HCT116 (cell line): ENCODE results near the gene KCTD17. TPM values are rescaled to one million over a fixed set of nuclear protein-coding genes. Genes with fewer than 3 reads are reported as not detected.
A peak's percentile ranks its signal among the peaks of the same experiment; 100 is the strongest.

Source experiments
- ATAC-seq: fragments of 200-7000 bp; cut with Tn5 transposase; 2 replicates; pipeline ENCODE4 v1.9.1; 2020; ENCODE audit warnings: mild to moderate bottlenecking, moderate library complexity
- BruUV-seq: library from RNA; stranded (reverse); fragments of 400-500 nt; replicated peaks from 2 replicates; lab custom pipeline; 2021; lab: Mats Ljungman, UMichigan
- CTCF ChIA-PET: fragments of 300-600 bp; sonication (Branson Sonifier 250); formaldehyde crosslinking; loops from one replicate; lab custom pipeline; 2021; ENCODE audit warnings: antibody characterized with exemption; lab: Charles Lee
- POLR2A ChIA-PET: fragments of 300-600, 350-600 bp; sonication (Branson Sonifier 250); formaldehyde crosslinking; loops from one replicate; lab custom pipeline; 2021; ENCODE audit warnings: antibody characterized with exemption; lab: Charles Lee
- RAD21 ChIA-PET, 2 experiments: fragments of 300-600 bp; sonication (Branson Sonifier 250); formaldehyde crosslinking; loops; one replicate each; lab custom pipeline; 2023; ENCODE audit warnings: low total read pairs in 2 of 2; ENCODE audit not compliant: uncharacterized antibody in 2 of 2, unreplicated experiment in 2 of 2, low non-redundant PET in 1 of 2; lab: Charles Lee
- DNase-seq: peaks from one replicate; pipeline ENCODE4 v3.0.0-alpha.2; 2010; ENCODE audit warnings: low read depth, low spot score
- H2AFZ ChIP-seq: fragments of 200-600 bp; shearing (Covaris generic), sonication (generic); 2 replicates; pipeline ENCODE4 v1.6.1; 2017; ENCODE audit warnings: low read depth, mixed run types, mixed read lengths, antibody characterized with exemption, low read length; ENCODE audit not compliant: poor library complexity, severe bottlenecking
- H3K27ac ChIP-seq: 2 replicates; pipeline ENCODE4 v1.5.1; 2012; ENCODE audit warnings: low read depth, low read length
- H3K27me3 ChIP-seq: fragments of 200-600 bp; sonication (generic); 2 replicates; pipeline ENCODE4 v1.6.1; 2016; ENCODE audit warnings: mixed run types, low read length, mixed read lengths; ENCODE audit not compliant: insufficient read depth
- H3K36me3 ChIP-seq, 2 experiments: fragments of 200-500 bp in 1 of 2; fragments of 200-600 bp in 1 of 2; sonication (Bioruptor generic) in 1 of 2; sonication (generic) in 1 of 2; 2 replicates each; pipeline versions ENCODE4 v1.5.1 to v1.6.1; 2014 to 2016; ENCODE audit warnings: low read length in 2 of 2, inconsistent platforms in 1 of 2, mixed read lengths in 1 of 2, mixed run types in 1 of 2; ENCODE audit not compliant: insufficient read depth in 2 of 2, control insufficient read depth in 1 of 2
- H3K4me1 ChIP-seq, 2 experiments: fragments of 200-600 bp in 1 of 2; sonication (generic) in 1 of 2; 2 replicates each; pipeline versions ENCODE4 v1.5.1 to v1.6.1; 2012 to 2017; ENCODE audit warnings: low read length in 2 of 2, inconsistent platforms in 1 of 2, mild to moderate bottlenecking in 1 of 2, mixed read lengths in 1 of 2, mixed run types in 1 of 2, moderate library complexity in 1 of 2; ENCODE audit not compliant: insufficient read depth in 2 of 2, control insufficient read depth in 1 of 2
- H3K4me2 ChIP-seq: fragments of 200-600 bp; sonication (generic); 2 replicates; pipeline ENCODE4 v1.6.1; 2017; ENCODE audit warnings: mixed run types, low read length, mixed read lengths
- H3K4me3 ChIP-seq, 2 experiments: fragments of 200-600 bp in 1 of 2; sonication (generic) in 1 of 2; replicated peaks in 1 of 2; 2 replicates each; pipeline ENCODE4 v1.5.1; 2011 to 2016; ENCODE audit warnings: low read length in 2 of 2, control low read depth in 1 of 2, low read depth in 1 of 2, mild to moderate bottlenecking in 1 of 2, mixed read lengths in 1 of 2, mixed run types in 1 of 2
- H3K79me2 ChIP-seq: fragments of 200-600 bp; sonication (generic); 2 replicates; pipeline ENCODE4 v1.6.1; 2017; ENCODE audit warnings: mild to moderate bottlenecking, mixed run types, low read length, moderate library complexity, mixed read lengths; ENCODE audit not compliant: insufficient read depth
- H3K9ac ChIP-seq: fragments of 200-600 bp; sonication (generic); 2 replicates; pipeline ENCODE4 v1.6.1; 2016; ENCODE audit warnings: low read length, mixed read lengths
- H3K9me2 ChIP-seq: fragments of 200-600 bp; sonication (generic), shearing (Covaris generic); 2 replicates; pipeline ENCODE4 v1.6.1; 2017; ENCODE audit warnings: mixed run types, mild to moderate bottlenecking, moderate library complexity; ENCODE audit not compliant: insufficient read depth
- H3K9me3 ChIP-seq, 2 experiments: fragments of 200-500 bp in 1 of 2; fragments of 200-600 bp in 1 of 2; sonication (Bioruptor generic) in 1 of 2; sonication (generic) in 1 of 2; 2 replicates each; pipeline ENCODE4 v1.6.1; 2014 to 2017; ENCODE audit warnings: low read length in 2 of 2, mixed read lengths in 2 of 2, inconsistent platforms in 1 of 2, low read depth in 1 of 2, mild to moderate bottlenecking in 1 of 2, mixed run types in 1 of 2, moderate library complexity in 1 of 2; ENCODE audit not compliant: control insufficient read depth in 1 of 2, insufficient read depth in 1 of 2
- H4K20me1 ChIP-seq: fragments of 200-600 bp; sonication (generic), shearing (Covaris generic); 2 replicates; pipeline ENCODE4 v1.6.1; 2017; ENCODE audit warnings: mixed run types, mild to moderate bottlenecking, moderate library complexity; ENCODE audit not compliant: insufficient read depth
- ATF3 ChIP-seq: IDR thresholded peaks from 2 replicates; pipeline ENCODE4 v1.6.1; 2012
- CEBPB ChIP-seq: IDR thresholded peaks from 2 replicates; pipeline ENCODE4 v1.6.1; 2012; ENCODE audit warnings: low read depth
- MAX ChIP-seq: IDR thresholded peaks from 2 replicates; pipeline ENCODE4 v1.6.1; 2012
- POLR2A ChIP-seq: IDR thresholded peaks from 2 replicates; pipeline ENCODE4 v1.7.0; 2011; ENCODE audit warnings: borderline replicate concordance; ENCODE audit not compliant: insufficient read depth, insufficient read length; ENCODE audit errors: extremely low read depth
- RAD21 ChIP-seq: IDR thresholded peaks from 2 replicates; pipeline ENCODE4 v1.6.1; 2012; ENCODE audit warnings: low read depth, mild to moderate bottlenecking
- YY1 ChIP-seq: IDR thresholded peaks from 2 replicates; pipeline ENCODE4 v1.6.1; 2011; ENCODE audit warnings: low read length, low read depth, moderate library complexity, mild to moderate bottlenecking; ENCODE audit not compliant: insufficient replicate concordance; ENCODE audit errors: extremely low read depth
- ZBTB33 ChIP-seq: IDR thresholded peaks from 2 replicates; pipeline ENCODE4 v1.6.1; 2011; ENCODE audit warnings: mild to moderate bottlenecking, low read length, moderate library complexity; ENCODE audit not compliant: insufficient replicate concordance; ENCODE audit errors: extremely low read depth
- intact Hi-C: fragments of 100-400 bp; cut with micrococcal nuclease; formaldehyde crosslinking; loops from 2 replicates; pipeline ENCODE4 v1.10.0; 2022
- total RNA-seq: library from RNA; stranded (reverse); gene quantifications from one replicate; pipeline ENCODE4 v1.2.1, GENCODE V29; 2021; ENCODE audit not compliant: unreplicated experiment

KCTD17 gene
- total RNA-seq, 1 experiment from 2014 or later, result 23.4 TPM

- H3K27me3 ChIP-seq, result no peaks in the 10 kb centered on the region
- no peak for TF ChIP-seq MAX
- no peak for TF ChIP-seq YY1
- no peak for TF ChIP-seq ATF3
- no peak for TF ChIP-seq RAD21
- no peak for TF ChIP-seq ZBTB33
- no peak for TF ChIP-seq POLR2A
- no peak for TF ChIP-seq CEBPB
- TF ChIP-seq, all 23 proteins: peak for 0
- H3K9me2 ChIP-seq, result no peaks in the 10 kb centered on the region
- ATAC-seq (peak; percentile 58; the same call in 1 of the 2 replicates), DNase-seq (no peak)
- H3K79me2 ChIP-seq, result no peaks in the 10 kb centered on the region
- BruUV-seq, result no TSS peak
- H3K9ac ChIP-seq, result no peak overlapping the region
- H4K20me1 ChIP-seq, result no peaks in the 10 kb centered on the region
- H3K4me1 ChIP-seq, result no peaks in the 10 kb centered on the region
- H3K4me2 ChIP-seq, result no peak overlapping the region
- no peak overlapping the region for H3K4me3 ChIP-seq
- no peaks in the 10 kb centered on the region for H3K9me3 ChIP-seq
- no peak overlapping the region for H2AFZ ChIP-seq
- CTCF ChIA-PET, result no interaction called here
- intact Hi-C loops, result no loop called here
- H3K36me3 ChIP-seq, result peaks cover 0 to 2% of the 10 kb centered on the region in 2 experiments; a peak in 1 of 4 replicates
- no peak overlapping the region for H3K27ac ChIP-seq
- POLR2A ChIA-PET, result no interaction called here
- RAD21 ChIA-PET, result no interaction called here
These were observed 7.6 kb downstream of the KCTD17 start for GRCh38 chr22:37058917-37059701.
